Activated CD4-positive, alpha-beta T cell treated with anti-CD3 and anti-CD28 coated beads, Interleukin-2, amount 10 ng/mL, durations not matched to agents 24 days and 14 days (primary cell): ENCODE measurements around the gene TBC1D1. TPM values are rescaled to one million over a fixed set of nuclear protein-coding genes. Genes with fewer than 3 reads are reported as not detected.

Source experiments
- DNase-seq: peaks from one replicate; pipeline ENCODE4 v3.0.0; 2022
- H3K27ac Mint-ChIP-seq: one replicate; pipeline ENCODE4 v1.8.0; 2022; ENCODE audit warnings: mild to moderate bottlenecking, mixed read lengths
- H3K27me3 Mint-ChIP-seq: one replicate; pipeline ENCODE4 v1.8.0; 2022; ENCODE audit warnings: mixed read lengths
- H3K36me3 Mint-ChIP-seq: one replicate; pipeline ENCODE4 v1.8.0; 2022; ENCODE audit warnings: low read depth, mild to moderate bottlenecking, mixed read lengths
- H3K4me1 Mint-ChIP-seq: one replicate; pipeline ENCODE4 v1.8.0; 2021; ENCODE audit warnings: mixed read lengths
- H3K4me3 Mint-ChIP-seq: one replicate; pipeline ENCODE4 v1.8.0; 2022; ENCODE audit warnings: mild to moderate bottlenecking, moderate library complexity, mixed read lengths
- H3K9me3 Mint-ChIP-seq: one replicate; pipeline ENCODE4 v1.8.0; 2021; ENCODE audit warnings: mixed read lengths
- intact Hi-C: fragments of 100-400 bp; cut with micrococcal nuclease; formaldehyde crosslinking; loops from one replicate; pipeline ENCODE4 v1.15.1; 2023
- total RNA-seq: library from RNA; stranded (reverse); gene quantifications from 2 replicates; pipeline ENCODE4 v1.2.3, GENCODE V29; 2022

TBC1D1 gene
- total RNA-seq, 1 donor from 2014 or later: 61.6 TPM

DNA sequence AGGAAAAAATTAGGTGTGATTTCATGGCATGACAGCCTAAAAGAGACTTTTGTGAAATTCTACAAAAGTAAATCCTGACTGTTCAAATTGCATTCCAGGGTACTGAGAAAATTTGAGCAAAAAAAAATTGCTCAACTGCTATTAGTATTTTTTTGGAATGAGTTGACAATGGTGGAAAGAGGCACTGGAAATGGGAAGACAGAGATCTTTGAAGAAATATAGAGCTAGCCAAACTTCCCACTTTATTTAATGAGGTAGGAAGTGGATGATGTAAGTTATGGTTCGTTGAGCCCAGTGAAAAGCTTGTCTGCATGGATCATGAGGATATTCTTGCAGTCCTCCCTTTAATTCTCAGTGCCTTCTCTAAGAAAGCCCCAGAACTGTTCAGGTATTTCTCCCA is 253.1 kb downstream of the TBC1D1 start:
- DNase-seq: no peak
- Mint-ChIP-seq H3K36me3 (peaks cover 18% of the 10 kb centered on the region), H3K9me3 (peaks cover 4% of the 10 kb centered on the region), H3K4me3 (no peak overlapping the region), H3K4me1 (no peaks in the 10 kb centered on the region), H3K27ac (no peak overlapping the region), H3K27me3 (no peaks in the 10 kb centered on the region)
- intact Hi-C loops: no loop called here

DNA sequence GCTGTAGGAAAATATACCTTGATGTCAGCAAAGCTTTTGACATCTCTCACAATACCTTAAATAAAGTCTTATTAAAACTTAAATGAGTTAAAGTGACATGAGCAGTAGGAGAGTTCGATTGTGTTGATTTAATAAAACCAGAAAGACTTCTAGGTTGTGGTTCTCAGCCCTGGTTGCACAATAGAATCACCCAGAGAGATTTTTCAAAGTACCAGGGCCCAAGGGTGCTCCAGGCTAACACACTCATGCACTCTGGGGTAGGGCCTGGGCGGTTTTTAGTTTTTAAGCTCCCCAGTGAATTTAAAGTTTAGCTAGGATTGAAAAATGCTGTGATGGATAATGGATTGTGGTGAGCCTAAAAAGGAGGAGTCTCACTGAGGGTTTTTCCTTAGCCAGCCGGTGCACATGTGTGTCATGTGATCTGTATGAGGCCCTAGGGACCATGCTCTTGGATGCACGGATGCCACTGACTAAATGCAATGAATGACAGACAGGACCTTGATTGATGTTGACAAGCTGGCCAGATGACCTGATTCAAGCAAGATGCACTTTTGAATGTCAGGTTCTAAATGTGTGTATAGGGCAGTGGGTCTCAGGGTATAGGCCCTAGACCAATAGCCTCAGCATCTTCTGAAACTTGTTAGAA is 254.3 kb downstream of the TBC1D1 start:
- H3K4me1 Mint-ChIP-seq: no peaks in the 10 kb centered on the region
- no peak overlapping the region for H3K4me3 Mint-ChIP-seq
- no peaks in the 10 kb centered on the region for H3K27me3 Mint-ChIP-seq
- DNase-seq: no peak
- intact Hi-C loops: no loop called here
- no peak overlapping the region for H3K27ac Mint-ChIP-seq
- peaks cover 4% of the 10 kb centered on the region for H3K9me3 Mint-ChIP-seq
- H3K36me3 Mint-ChIP-seq: peaks cover 8% of the 10 kb centered on the region

GRCh38 chr4:38145741-38146140 is 254.9 kb downstream of the TBC1D1 start:
- no peak overlapping the region for H3K27ac Mint-ChIP-seq
- intact Hi-C loops: no loop called here
- DNase-seq: no peak
- no peak overlapping the region for H3K4me3 Mint-ChIP-seq
- peaks cover 4% of the 10 kb centered on the region for H3K9me3 Mint-ChIP-seq
- peaks cover 5% of the 10 kb centered on the region for H3K36me3 Mint-ChIP-seq
- H3K27me3 Mint-ChIP-seq: no peaks in the 10 kb centered on the region
- H3K4me1 Mint-ChIP-seq: no peaks in the 10 kb centered on the region

DNA sequence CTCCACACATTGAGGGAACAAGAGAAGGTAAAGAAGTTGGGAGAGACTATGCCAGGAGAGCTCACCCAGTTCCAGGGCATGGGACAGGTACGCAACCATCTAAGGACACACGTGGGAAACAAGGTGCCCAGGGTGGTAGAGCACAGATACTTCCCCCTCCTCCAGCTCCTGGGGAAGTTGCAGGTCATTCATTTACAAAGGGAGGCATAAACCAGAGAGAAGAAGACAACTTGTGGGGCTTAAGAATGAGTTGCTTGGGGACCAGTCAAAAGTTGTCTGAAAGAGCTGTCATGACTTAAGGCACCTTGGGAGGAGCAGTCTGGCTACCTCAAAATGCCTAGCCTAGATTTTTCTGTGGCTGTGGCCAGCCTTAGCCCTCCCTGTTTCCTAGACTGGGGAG is 255.5 kb downstream of the TBC1D1 start:
- Mint-ChIP-seq H3K9me3 (peaks cover 4% of the 10 kb centered on the region), H3K4me1 (no peaks in the 10 kb centered on the region), H3K27me3 (no peaks in the 10 kb centered on the region), H3K36me3 (peaks cover 5% of the 10 kb centered on the region), H3K4me3 (no peak overlapping the region), H3K27ac (no peak overlapping the region)
- intact Hi-C loops: no loop called here
- no peak for DNase-seq

DNA sequence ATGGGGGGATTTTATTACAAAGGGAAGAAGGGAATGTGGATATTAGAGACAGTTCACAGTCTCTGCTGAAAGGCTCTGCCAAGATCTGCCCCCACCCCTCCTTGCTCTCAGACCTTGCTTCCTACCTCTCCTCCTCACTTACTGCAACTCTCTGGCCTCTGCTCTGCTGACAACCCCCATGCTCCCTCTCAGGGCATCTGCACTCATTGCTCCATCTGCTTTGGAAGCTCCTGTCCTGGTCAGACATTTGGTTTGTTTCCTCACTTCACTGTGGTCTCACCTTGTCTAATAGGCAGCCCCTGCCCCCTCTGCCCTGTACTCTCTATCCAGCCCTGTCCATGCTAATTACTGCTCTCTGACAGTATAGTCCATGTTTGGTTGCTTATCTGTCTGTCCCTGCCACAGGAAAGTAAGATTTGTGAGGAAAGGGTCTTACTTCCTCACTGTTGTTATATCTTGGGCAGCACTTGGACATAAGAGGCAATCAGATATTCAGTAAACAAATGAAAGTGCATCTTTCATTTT is 258.6 kb downstream of the TBC1D1 start:
- H3K27me3 Mint-ChIP-seq: peaks cover 3% of the 10 kb centered on the region
- DNase-seq: no peak
- no peak overlapping the region for H3K27ac Mint-ChIP-seq
- peaks cover 4% of the 10 kb centered on the region for H3K9me3 Mint-ChIP-seq
- H3K4me3 Mint-ChIP-seq: no peak overlapping the region
- no peaks in the 10 kb centered on the region for H3K36me3 Mint-ChIP-seq
- intact Hi-C loops: no loop called here
- peaks cover 7% of the 10 kb centered on the region for H3K4me1 Mint-ChIP-seq

DNA sequence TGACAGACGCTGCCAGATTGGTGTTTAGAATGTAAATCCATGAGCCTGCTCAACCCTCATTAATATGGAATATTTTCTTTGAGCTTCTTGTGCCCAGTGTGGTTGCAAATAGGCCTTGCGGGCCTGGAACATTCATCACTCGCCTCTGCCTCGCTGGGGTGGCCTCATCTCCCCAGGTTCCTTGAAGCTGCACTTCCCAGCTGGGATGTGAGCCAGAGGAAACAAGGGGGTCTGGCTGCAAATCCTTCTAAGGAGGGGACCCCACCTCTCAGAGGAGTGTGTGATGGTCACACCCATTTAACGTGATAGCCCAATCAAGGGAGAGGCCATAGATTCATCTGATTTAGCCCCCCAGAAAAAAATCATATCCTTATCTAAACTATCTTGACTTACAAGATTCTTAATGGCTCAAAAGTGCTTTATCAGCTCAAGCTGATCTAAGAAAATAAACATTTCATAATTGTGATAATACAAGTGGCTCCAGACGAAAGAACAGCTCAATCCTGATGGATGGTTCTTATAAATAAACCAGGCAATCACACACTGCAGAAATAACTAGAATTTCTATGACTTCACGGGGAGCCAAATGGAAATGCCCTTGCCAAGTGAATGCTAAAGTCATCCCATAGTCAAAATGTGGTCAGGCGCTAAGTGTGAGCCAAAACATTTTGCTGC is 259.2 kb downstream of the TBC1D1 start:
- H3K4me3 Mint-ChIP-seq: no peak overlapping the region
- H3K9me3 Mint-ChIP-seq: peaks cover 4% of the 10 kb centered on the region
- H3K36me3 Mint-ChIP-seq: no peaks in the 10 kb centered on the region
- no peak for DNase-seq
- intact Hi-C loops: no loop called here
- peaks cover 13% of the 10 kb centered on the region for H3K4me1 Mint-ChIP-seq
- no peak overlapping the region for H3K27ac Mint-ChIP-seq
- H3K27me3 Mint-ChIP-seq: peaks cover 3% of the 10 kb centered on the region

DNA sequence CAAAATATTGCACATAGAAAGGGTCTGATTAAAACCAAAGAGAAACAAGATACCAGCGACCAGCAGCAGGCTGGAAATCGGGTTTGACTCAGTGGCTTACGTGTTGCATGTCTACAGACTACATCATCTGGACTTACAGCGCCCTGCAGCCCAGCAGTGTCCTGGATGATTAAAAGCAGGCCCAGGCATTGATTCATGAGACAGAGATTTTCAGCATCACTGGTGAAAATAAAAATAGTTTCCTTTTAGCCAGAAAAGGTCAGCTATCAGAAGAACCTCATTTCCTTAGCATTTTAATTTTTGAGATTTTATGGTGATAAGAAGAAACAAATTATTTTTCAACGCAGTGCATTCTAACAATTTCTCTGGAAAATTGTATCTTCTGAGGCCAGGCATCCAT is 259.9 kb downstream of the TBC1D1 start:
- no peaks in the 10 kb centered on the region for H3K36me3 Mint-ChIP-seq
- H3K27ac Mint-ChIP-seq: no peak overlapping the region
- peaks cover 16% of the 10 kb centered on the region for H3K4me1 Mint-ChIP-seq
- H3K4me3 Mint-ChIP-seq: no peak overlapping the region
- H3K27me3 Mint-ChIP-seq: peaks cover 3% of the 10 kb centered on the region
- intact Hi-C loops: no loop called here
- H3K9me3 Mint-ChIP-seq: peaks cover 4% of the 10 kb centered on the region
- no peak for DNase-seq

DNA sequence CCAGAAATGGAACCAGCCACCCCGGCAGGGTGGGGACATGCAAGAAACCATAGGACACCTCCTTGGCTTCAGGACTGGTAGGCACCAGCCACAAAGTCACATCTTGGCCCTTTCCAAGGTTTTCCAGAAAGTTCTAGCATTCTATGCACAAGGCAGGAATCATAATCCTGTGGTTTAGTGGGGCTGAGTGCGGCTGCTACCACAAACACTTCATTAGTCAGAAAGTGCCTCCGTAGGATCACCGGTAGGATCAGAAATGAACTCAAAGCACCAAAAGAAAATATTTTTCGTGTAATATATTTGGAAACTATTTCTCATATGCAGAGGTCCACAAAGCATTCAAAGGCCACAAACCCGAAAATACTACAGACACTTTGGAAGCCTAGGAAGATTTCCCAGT is 261.0 kb downstream of the TBC1D1 start:
- Mint-ChIP-seq H3K27ac (no peak overlapping the region), H3K36me3 (no peaks in the 10 kb centered on the region), H3K4me1 (peaks cover 19% of the 10 kb centered on the region), H3K27me3 (peaks cover 6% of the 10 kb centered on the region), H3K9me3 (peaks cover 8% of the 10 kb centered on the region), H3K4me3 (no peak overlapping the region)
- no peak for DNase-seq
- intact Hi-C loops: no loop called here

DNA sequence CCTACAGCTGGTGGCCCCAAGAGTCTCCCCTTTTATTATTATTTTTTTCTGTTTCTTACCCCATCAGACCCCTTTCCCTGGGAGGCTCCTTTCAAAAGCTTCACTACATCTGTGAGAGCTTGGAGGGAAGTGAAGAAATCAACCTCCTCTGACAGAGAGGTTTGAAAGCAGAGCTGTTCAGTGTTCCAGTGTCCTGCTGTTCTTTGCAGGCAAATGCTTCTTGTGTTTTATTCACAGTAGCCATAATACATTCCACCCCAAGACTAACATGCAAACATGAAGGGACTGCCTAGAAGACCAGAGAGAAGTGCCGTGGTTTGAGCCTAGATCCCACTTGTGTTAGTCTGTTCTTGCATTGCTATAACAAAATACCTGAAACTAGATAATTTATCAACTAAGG is 261.4 kb downstream of the TBC1D1 start:
- DNase-seq: no peak
- Mint-ChIP-seq H3K9me3 (peaks cover 11% of the 10 kb centered on the region), H3K4me1 (peaks cover 20% of the 10 kb centered on the region), H3K27ac (no peak overlapping the region), H3K4me3 (no peak overlapping the region), H3K27me3 (peaks cover 6% of the 10 kb centered on the region), H3K36me3 (no peaks in the 10 kb centered on the region)
- intact Hi-C loops: no loop called here

GRCh38 chr4:38152721-38153386 is 262.0 kb downstream of the TBC1D1 start:
- peaks cover 23% of the 10 kb centered on the region for H3K4me1 Mint-ChIP-seq

GRCh38 chr4:38153387-38153760 is 262.5 kb downstream of the TBC1D1 start:
- Mint-ChIP-seq H3K36me3 (peaks cover 2% of the 10 kb centered on the region), H3K27me3 (peaks cover 7% of the 10 kb centered on the region), H3K4me1 (peaks cover 25% of the 10 kb centered on the region), H3K9me3 (peaks cover 17% of the 10 kb centered on the region), H3K4me3 (no peak overlapping the region), H3K27ac (no peak overlapping the region)
- DNase-seq: no peak
- intact Hi-C loops: no loop called here

More at GRCh38 chr4:38152721-38153386, 262.0 kb downstream of the TBC1D1 start:
- intact Hi-C loops: no loop called here
- H3K9me3 Mint-ChIP-seq: peaks cover 15% of the 10 kb centered on the region
- no peak overlapping the region for H3K27ac Mint-ChIP-seq
- no peak for DNase-seq
- peaks cover 6% of the 10 kb centered on the region for H3K27me3 Mint-ChIP-seq
- H3K4me3 Mint-ChIP-seq: no peak overlapping the region
- no peaks in the 10 kb centered on the region for H3K36me3 Mint-ChIP-seq

- Mint-ChIP-seq H3K36me3 (peaks cover 3% of the 10 kb centered on the region), H3K4me3 (no peak overlapping the region), H3K4me1 (peaks cover 29% of the 10 kb centered on the region), H3K27me3 (peaks cover 10% of the 10 kb centered on the region), H3K27ac (no peak overlapping the region), H3K9me3 (peaks cover 21% of the 10 kb centered on the region)
- DNase-seq: no peak
- intact Hi-C loops: no loop called here
Measured at GRCh38 chr4:38154252-38154651, 263.4 kb downstream of the TBC1D1 start.

- Mint-ChIP-seq H3K36me3 (peaks cover 3% of the 10 kb centered on the region), H3K4me3 (peak overlapping the region; percentile 20), H3K9me3 (peaks cover 25% of the 10 kb centered on the region), H3K27ac (no peak overlapping the region), H3K4me1 (peaks cover 33% of the 10 kb centered on the region), H3K27me3 (peaks cover 10% of the 10 kb centered on the region)
- intact Hi-C loops: no loop called here
- DNase-seq: peak; percentile 69
Measured at GRCh38 chr4:38154681-38155588, 264.1 kb downstream of the TBC1D1 start.
